Cardiac fibroblast (primary cell): ENCODE data around the gene UBE2D4.

Experiments
- DNase-seq, 2 donors: peaks; one replicate each; pipeline versions ENCODE4 v3.0.0 to v3.0.0-alpha.2; 2010; ENCODE audit warnings: low read depth in 2 of 2
- H3K4me3 ChIP-seq, 2 donors: replicated peaks in 1 of 2; 1 replicate in 1 of 2; 2 replicates in 1 of 2; pipeline ENCODE4 v1.5.1; 2011; ENCODE audit warnings: low read depth in 2 of 2, low read length in 2 of 2, mild to moderate bottlenecking in 2 of 2, moderate library complexity in 1 of 2
- TF ChIP-seq, protein P1 (sequence below): IDR thresholded peaks from one replicate; pipeline ENCODE4 v1.5.1; 2011; ENCODE audit warnings: low read depth, mild to moderate bottlenecking, low read length, inconsistent platforms

The UBE2D4 gene

DNA sequence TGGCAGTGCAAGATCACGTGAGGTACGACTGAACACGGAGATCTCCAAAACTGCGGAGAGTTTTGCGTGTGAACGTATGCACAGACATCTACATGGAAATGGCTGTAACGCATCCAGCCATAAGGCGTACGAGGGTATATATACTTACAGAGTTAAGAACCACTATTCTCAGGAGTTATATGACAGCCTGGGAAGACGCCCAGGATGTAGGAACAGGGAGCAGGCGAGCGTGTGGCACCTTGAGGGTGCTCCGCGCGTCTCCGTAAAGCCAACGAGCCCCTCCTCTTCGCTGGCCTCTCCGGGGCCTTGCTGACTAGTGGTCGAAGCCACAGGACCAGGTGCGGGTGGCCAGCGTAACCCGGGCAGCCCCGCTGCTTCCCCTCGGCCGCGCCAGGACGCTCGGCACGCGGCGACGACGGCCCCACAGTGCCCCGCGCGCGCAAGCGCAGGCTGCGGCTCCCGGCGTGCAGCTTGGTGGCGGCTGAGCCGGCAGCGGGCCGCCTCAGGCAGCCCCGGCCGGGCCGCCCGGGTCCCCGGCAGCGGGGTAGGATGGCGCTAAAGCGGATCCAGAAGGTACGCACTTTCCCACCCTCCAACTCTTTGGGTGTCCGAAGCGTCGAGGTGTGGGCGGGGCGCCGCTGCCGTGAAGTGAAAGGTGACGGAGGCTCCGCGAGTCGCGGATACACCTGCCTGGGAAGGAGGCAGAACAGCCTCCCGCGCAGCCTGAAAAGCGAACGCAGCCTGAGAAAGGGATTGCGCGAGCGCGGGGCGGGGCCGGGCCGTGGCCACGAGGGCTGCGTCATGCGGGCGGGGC, at the start of gene UBE2D4:
Gene UBE2D4, plus strand, starts transcription at position 453 of the 814 bp plus-strand sequence. Its CDS starts 97 bp downstream, at position 550.
- peak; percentile 65 to 70 for DNase-seq
- TF ChIP-seq, protein P1, sequence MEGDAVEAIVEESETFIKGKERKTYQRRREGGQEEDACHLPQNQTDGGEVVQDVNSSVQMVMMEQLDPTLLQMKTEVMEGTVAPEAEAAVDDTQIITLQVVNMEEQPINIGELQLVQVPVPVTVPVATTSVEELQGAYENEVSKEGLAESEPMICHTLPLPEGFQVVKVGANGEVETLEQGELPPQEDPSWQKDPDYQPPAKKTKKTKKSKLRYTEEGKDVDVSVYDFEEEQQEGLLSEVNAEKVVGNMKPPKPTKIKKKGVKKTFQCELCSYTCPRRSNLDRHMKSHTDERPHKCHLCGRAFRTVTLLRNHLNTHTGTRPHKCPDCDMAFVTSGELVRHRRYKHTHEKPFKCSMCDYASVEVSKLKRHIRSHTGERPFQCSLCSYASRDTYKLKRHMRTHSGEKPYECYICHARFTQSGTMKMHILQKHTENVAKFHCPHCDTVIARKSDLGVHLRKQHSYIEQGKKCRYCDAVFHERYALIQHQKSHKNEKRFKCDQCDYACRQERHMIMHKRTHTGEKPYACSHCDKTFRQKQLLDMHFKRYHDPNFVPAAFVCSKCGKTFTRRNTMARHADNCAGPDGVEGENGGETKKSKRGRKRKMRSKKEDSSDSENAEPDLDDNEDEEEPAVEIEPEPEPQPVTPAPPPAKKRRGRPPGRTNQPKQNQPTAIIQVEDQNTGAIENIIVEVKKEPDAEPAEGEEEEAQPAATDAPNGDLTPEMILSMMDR: no peak
- H3K4me3 ChIP-seq: peak within 1 kb of the TSS; percentile 69 to 78

DNA sequence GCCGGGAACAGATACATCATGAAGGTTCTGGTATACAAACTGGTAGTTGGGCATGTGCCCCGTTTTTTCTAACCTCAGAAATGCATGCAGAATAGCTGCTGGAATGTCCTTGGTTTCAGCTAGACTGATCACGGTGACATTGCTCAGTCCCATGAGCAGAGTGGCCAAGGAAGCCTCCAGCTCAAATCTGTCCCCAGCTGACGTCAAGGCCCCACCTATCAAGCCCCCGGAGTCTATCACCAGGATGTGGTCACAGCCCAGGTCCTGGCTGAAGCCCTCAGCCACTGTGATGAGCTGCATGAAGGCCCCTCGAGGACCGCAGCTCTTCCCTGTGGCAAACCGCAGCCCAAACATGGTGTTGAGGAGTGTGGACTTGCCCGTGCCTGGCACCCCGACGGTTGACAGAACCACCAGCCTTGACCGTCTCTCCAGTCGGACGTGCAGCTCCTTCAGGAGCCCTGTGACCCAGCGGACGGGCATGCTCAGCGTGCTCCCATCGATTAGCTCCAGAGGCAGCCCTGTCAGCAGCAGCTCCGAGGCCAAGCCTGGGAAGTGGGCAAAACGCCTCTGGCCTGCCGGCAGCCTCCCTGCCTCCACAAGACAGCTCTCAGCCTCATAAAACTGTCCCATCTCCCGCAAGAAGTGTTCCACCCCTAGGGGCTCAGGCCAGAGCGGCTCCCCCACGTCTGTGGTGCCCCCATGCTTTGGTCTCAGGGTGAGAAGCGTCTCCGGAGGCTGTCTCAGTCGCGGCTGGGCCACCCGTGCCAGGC, 49.1 kb upstream of the UBE2D4 start:
- TF ChIP-seq, protein P1: no peak
- no peak overlapping the region for H3K4me3 ChIP-seq
- DNase-seq: no peak

DNA sequence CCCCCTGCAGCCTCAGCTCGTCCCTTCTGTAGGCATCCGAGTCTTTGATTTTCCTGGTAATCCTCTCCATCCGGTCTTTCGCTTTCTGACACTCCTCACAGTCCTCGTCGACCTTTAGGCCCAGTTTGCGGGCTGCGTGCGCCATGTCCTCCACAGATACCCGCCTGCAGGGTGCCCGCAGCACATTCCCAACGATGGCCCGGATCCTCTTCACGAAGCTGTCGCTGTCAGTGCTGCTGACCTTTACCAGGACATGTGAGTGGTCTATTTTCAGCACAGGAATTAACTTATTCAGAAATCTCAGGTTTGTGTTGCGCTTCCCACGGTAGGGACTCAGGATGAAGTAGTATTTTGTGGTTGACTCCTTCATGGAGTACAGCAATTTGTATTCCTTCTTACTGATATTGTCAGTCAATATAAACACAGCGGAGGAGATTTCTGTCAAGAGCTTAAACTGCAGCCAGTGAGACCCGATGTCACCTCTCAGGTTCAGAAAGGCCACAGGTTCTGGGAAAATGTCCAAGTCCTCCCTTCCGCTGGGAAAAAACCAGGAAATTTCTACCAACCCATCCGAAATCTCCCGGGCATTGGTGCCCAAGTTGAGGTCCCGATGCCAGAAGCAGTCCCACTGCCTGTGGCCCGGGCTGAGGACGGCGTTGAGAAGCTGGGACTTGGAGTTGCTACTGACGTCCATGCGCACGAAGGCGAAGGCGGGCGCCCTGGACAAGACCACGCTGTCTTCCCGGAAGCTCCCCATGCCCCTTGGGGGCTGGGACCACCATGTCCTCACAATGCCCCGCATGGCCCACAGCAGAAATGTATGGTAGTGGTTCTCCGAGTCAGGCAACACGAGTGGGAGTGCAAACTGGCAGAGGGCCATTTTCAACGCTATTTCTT, 48.0 kb upstream of the UBE2D4 start:
- TF ChIP-seq, protein P1: no peak
- no peak overlapping the region for H3K4me3 ChIP-seq

DNA sequence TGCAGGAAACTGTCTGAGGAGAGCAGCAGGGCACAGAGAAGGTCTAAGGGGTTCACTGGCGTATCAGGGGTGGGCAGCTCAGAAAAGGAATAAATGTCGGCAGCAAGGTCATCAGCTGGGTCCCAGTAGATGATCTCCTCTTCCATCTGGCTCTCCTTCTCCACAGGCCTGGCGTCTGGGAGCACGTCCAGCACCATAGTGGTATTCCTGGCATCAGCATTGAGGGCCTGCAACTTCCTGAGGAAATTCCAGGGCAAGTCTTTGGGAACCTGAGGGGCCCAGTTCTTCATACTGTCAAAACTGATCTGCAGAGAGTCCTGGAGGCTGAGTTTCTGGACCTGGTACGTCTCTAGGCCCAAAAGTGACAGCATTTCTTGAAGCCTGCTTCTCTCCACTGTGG, 47.4 kb upstream of the UBE2D4 start:
- H3K4me3 ChIP-seq: no peak overlapping the region
- TF ChIP-seq, protein P1: no peak
- DNase-seq: peak; percentile 28 to 85

More for the DNA sequence above, 48.0 kb upstream of the UBE2D4 start:
- no peak for DNase-seq

DNA sequence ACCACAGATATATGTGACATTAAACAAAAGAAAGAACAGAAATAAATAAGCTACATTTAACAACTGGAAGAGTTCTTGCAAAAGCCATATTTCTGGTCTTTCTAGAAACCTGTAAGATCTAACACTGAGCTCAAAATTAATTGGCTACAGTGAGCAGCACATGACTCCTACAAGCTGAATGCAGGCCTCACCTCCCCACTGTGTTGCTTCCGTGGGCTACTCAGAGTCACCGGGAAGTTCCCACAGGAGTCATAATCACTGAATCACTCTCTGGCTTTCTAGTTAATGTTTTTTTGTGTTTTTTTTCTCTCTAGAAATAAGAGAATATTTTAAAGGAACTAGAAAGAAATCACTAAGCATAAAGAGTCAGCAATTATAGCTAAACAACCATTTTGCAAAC, 46.8 kb upstream of the UBE2D4 start:
- no peak overlapping the region for H3K4me3 ChIP-seq
- TF ChIP-seq, protein P1: no peak
- peak; percentile 63 to 86 for DNase-seq

DNA sequence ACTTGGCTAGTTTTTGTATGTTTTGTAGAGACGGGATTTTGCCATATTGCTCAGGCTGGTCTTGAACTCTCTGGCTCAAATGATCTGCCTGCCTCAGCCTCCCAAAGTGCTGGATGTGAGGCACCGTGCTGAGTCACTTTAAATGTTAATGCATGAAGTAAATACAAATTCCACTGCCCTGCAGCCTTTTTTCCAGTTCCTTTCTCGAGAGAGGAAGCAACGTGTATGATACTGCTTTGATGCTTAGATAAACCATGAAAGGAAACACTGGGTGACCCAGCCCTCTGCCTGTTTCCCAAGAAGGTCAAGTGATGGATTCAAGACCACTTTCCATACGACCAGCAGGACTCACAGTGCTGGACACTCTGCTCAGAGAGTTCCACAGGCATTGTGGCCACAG, 45.6 kb upstream of the UBE2D4 start:
- peak in 1 of 2 donors; percentile 11 for DNase-seq
- H3K4me3 ChIP-seq: no peak overlapping the region
- TF ChIP-seq, protein P1: no peak
